Aorta (tissue), 5 donors: ENCODE measurements around the gene DEAF1. TPM values are rescaled to one million over a fixed set of nuclear protein-coding genes. Genes with fewer than 3 reads are reported as not detected.
A peak's percentile ranks its signal among the peaks of the same experiment; 100 is the strongest.

ENCODE experiments used
- ATAC-seq: fragments of 200-7000 bp; cut with Tn5 transposase; one replicate; pipeline ENCODE4 v1.9.1; 2022; ENCODE audit warnings: moderate library complexity; ENCODE audit not compliant: low FRiP score
- DNase-seq, 2 donors: peaks; one replicate each; pipeline ENCODE4 v3.0.0-alpha.2; 2020
- H3K27ac ChIP-seq, 2 donors: one replicate each; pipeline ENCODE4 v1.5.1; 2013; ENCODE audit warnings: low read length in 2 of 2, mild to moderate bottlenecking in 2 of 2, moderate library complexity in 2 of 2, control low read depth in 1 of 2, inconsistent platforms in 1 of 2, low read depth in 1 of 2
- H3K27me3 ChIP-seq, 2 donors: one replicate each; pipeline ENCODE4 v1.6.1; 2013; ENCODE audit warnings: control low read depth in 1 of 2, low read length in 1 of 2, mild to moderate bottlenecking in 1 of 2, moderate library complexity in 1 of 2; ENCODE audit not compliant: insufficient read depth in 2 of 2, control insufficient read depth in 1 of 2
- H3K36me3 ChIP-seq, 2 donors: one replicate each; pipeline ENCODE4 v1.6.1; 2013; ENCODE audit warnings: control low read depth in 1 of 2, low read length in 1 of 2, mild to moderate bottlenecking in 1 of 2; ENCODE audit not compliant: insufficient read depth in 2 of 2, control insufficient read depth in 1 of 2
- H3K4me1 ChIP-seq, 2 donors: one replicate each; pipeline ENCODE4 v1.6.1; 2013; ENCODE audit warnings: low read length in 2 of 2, control low read depth in 1 of 2, mild to moderate bottlenecking in 1 of 2, moderate library complexity in 1 of 2; ENCODE audit not compliant: insufficient read depth in 2 of 2, control insufficient read depth in 1 of 2
- H3K4me3 ChIP-seq, 2 donors: one replicate each; pipeline ENCODE4 v1.5.1; 2013; ENCODE audit warnings: low read length in 2 of 2, control low read depth in 1 of 2, mild to moderate bottlenecking in 1 of 2
- H3K9me3 ChIP-seq: one replicate; pipeline ENCODE4 v1.6.1; 2013; ENCODE audit warnings: mild to moderate bottlenecking, low read length; ENCODE audit not compliant: control insufficient read depth
- WGBS, 2 donors: extraction: QIAGEN DNeasy Blood & Tissue Kit; methylation state at CpG; one replicate each; pipeline ENCODE4 v1.1.7; 2013; 5-methylcytosine and 5-hydroxymethylcytosine counted together
- intact Hi-C, 2 donors: fragments of 100-400 bp; cut with DNase I; formaldehyde crosslinking; loops; one replicate each; pipeline versions ENCODE4 v1.14.2 to v1.15.0; 2022
- polyA plus RNA-seq, 2 donors: library from polyadenylated mRNA; stranded (reverse); fragments of 200-250 nt; gene quantifications; one replicate each; pipeline ENCODE4 v1.2.3, GENCODE V29; 2013
- total RNA-seq, 2 donors: library from RNA; stranded (reverse); fragmentation: NEBNext Ultra II Directional; extraction: Animal tissue kit (Norgen Biotek cat#: 25700); gene quantifications; one replicate each; pipeline ENCODE4 v1.2.1, GENCODE V29; 2021
- donor health status: healthy with polysubstance abuse.
- donor health status: Bipolar disorder and iron deficiency.
- donor health status: DM: no; HTN: no; CAD: no.
- donor health status: DM: no; HTN: no; CAD: no.
- donor health status: DM: yes; HTN: yes; CAD: no.

The DEAF1 gene
- total and polyA plus RNA-seq, 4 donors = 15.7 to 59.5 (median 42.6) TPM

DNA sequence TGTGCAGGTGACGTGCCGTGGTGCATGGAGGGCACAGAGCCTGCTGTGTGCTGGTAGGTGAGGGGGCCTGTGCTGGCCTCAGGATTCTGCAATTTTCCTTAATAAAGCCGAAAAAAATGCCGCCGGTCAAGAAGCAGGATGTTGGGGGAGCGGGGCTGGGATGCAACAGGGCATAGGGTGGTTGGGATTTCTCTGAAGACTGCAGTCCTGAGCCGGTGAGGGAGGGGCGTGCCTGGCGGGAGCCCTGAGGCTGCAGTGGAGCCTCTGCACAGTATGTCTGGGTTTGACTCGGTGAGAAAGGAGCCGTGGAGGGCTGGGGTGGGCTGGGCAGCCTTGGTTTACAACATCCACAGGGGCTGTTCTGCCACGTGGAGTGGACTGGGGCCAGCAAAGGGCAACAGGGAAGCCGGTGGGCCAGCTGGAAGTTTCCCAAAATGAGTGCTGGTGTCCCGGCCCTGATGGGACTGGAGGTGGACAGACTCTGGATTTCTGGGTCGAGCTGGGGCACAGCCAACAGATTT lies 71.6 kb downstream of the DEAF1 start:
- H3K27me3 ChIP-seq = no peaks in the 10 kb centered on the region
- H3K4me3 ChIP-seq = no peak overlapping the region
- ATAC-seq = no peak
- H3K27ac ChIP-seq = no peak overlapping the region
- intact Hi-C loops = no loop called here
- 81 to 84% methylated on average over 15 of the region's 15 CpGs for WGBS, 2 donors
- H3K36me3 ChIP-seq = no peaks in the 10 kb centered on the region
- no peak for DNase-seq
- no peaks in the 10 kb centered on the region for H3K4me1 ChIP-seq
- H3K9me3 ChIP-seq = no peaks in the 10 kb centered on the region

GRCh38 chr11:621838-622237 lies 73.2 kb downstream of the DEAF1 start:
- DNase-seq (no peak), ATAC-seq (no peak)
- intact Hi-C loops = no loop called here
- H3K4me3 ChIP-seq = no peak overlapping the region
- H3K36me3 ChIP-seq = no peaks in the 10 kb centered on the region
- H3K9me3 ChIP-seq = no peaks in the 10 kb centered on the region
- no peak overlapping the region for H3K27ac ChIP-seq
- H3K27me3 ChIP-seq = no peaks in the 10 kb centered on the region
- 86 to 91% methylated on average over 27 of the region's 27 CpGs for WGBS, 2 donors
- no peaks in the 10 kb centered on the region for H3K4me1 ChIP-seq

DNA sequence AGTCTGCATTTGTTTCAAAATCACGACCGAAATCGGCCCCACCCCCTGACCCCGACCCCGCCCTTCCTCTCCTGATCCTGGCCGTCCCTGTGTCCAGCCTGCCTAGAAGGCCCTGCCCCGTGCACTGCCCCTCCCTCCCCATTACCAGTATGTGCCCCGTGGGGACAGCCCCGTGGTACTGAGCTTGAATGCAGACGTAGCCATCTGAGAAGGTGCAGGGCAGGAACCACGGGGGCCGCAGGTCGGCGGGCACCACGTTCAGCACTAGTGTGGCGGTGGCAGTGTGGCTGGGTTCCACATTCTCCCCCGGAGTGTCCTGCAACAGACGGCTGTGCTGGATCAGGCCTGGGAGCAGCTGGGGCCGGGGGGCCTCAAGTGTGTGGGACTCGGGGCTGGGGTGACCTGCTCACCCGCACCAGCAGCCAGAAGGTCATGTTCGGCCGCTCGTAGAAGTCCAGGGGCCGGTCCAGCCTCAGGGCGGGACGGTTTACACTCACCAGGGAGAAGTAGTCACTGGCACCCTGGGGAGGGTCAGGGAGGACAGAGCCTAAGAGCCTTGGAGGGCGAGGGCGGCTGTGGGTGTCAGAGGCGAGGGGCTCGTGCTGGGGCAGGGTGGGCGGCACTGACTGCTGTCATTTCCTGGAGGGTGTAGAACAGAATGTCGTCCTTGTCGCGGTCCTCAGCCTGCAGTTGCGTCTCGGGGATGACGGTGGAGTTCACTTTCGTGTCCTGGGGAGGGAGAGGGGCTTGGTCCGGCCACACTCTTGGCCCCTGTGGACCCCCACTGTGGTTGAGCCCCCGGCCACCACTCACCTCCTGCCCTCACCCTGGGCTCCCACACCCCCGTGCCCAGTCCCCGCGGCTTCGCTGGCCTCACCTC lies 73.8 kb downstream of the DEAF1 start:
- WGBS, 2 donors = 80 to 82% methylated on average over 45 of the region's 45 CpGs
- no peak overlapping the region for H3K27ac ChIP-seq
- intact Hi-C loops = no loop called here
- DNase-seq (no peak), ATAC-seq (no peak)
- no peaks in the 10 kb centered on the region for H3K36me3 ChIP-seq
- no peaks in the 10 kb centered on the region for H3K9me3 ChIP-seq
- no peaks in the 10 kb centered on the region for H3K4me1 ChIP-seq
- H3K27me3 ChIP-seq = no peaks in the 10 kb centered on the region
- H3K4me3 ChIP-seq = no peak overlapping the region

DNA sequence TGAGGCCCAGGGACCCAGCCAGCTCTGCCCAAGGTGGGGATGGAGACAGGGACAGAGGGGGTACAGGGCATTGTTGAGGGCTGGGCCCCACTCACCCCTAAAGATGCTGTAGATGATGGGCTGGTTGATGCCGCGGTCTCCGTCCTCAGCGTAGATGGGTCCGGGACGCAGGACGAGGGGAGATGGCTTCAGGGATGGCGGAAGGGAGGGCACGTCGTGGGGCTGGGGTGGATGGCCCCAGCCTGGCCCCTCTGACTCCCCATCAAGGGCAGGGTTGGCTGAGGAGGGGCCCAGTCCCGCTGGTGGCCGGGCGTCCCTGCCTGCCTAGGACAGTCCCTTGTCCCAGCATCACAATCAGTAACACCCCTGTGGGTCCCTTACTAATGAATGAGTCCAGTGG lies 74.8 kb downstream of the DEAF1 start:
- intact Hi-C loops = no loop called here
- H3K4me3 ChIP-seq = no peak overlapping the region
- ATAC-seq (no peak), DNase-seq (no peak)
- no peaks in the 10 kb centered on the region for H3K4me1 ChIP-seq
- no peaks in the 10 kb centered on the region for H3K9me3 ChIP-seq
- no peaks in the 10 kb centered on the region for H3K36me3 ChIP-seq
- no peak overlapping the region for H3K27ac ChIP-seq
- WGBS, 2 donors = 96 to 97% methylated on average over 13 of the region's 13 CpGs
- no peaks in the 10 kb centered on the region for H3K27me3 ChIP-seq

- Histone ChIP-seq H3K9me3 (no peaks in the 10 kb centered on the region), H3K4me3 (no peak overlapping the region), H3K27ac (no peak overlapping the region), H3K4me1 (no peaks in the 10 kb centered on the region), H3K36me3 (no peaks in the 10 kb centered on the region), H3K27me3 (no peaks in the 10 kb centered on the region)
- 94 to 95% methylated on average over 18 to 22 of the region's 22 CpGs for WGBS, 2 donors
- no peak for ATAC-seq
- intact Hi-C loops = no loop called here
- DNase-seq = no peak
Measured at GRCh38 chr11:619628-620050, 75.4 kb downstream of the DEAF1 start.

GRCh38 chr11:618856-619627 lies 76.0 kb downstream of the DEAF1 start:
- ATAC-seq = no peak
- WGBS, 2 donors = 92% methylated on average over 24 of the region's 24 CpGs
- no peak for DNase-seq
- Histone ChIP-seq H3K36me3 (no peaks in the 10 kb centered on the region), H3K27me3 (no peaks in the 10 kb centered on the region), H3K9me3 (no peaks in the 10 kb centered on the region), H3K4me1 (no peaks in the 10 kb centered on the region), H3K4me3 (no peak overlapping the region), H3K27ac (no peak overlapping the region)
- intact Hi-C loops = no loop called here

GRCh38 chr11:617912-618682 lies 76.9 kb downstream of the DEAF1 start:
- H3K36me3 ChIP-seq = no peaks in the 10 kb centered on the region
- no peak for ATAC-seq

GRCh38 chr11:617199-617911 lies 77.7 kb downstream of the DEAF1 start:
- H3K9me3 ChIP-seq = no peaks in the 10 kb centered on the region
- WGBS, 2 donors = 93 to 95% methylated on average over 55 to 57 of the region's 57 CpGs
- DNase-seq = peak in 1 of 2 donors; percentile 57
- H3K27ac ChIP-seq = no peak overlapping the region
- no peak for ATAC-seq
- H3K4me1 ChIP-seq = no peaks in the 10 kb centered on the region
- intact Hi-C loops = no loop called here
- no peaks in the 10 kb centered on the region for H3K36me3 ChIP-seq
- no peak overlapping the region for H3K4me3 ChIP-seq
- H3K27me3 ChIP-seq = no peaks in the 10 kb centered on the region

More at GRCh38 chr11:617912-618682, 76.9 kb downstream of the DEAF1 start:
- intact Hi-C loops = no loop called here
- DNase-seq = no peak
- Histone ChIP-seq H3K4me3 (no peak overlapping the region), H3K27me3 (no peaks in the 10 kb centered on the region), H3K4me1 (no peaks in the 10 kb centered on the region), H3K9me3 (no peaks in the 10 kb centered on the region), H3K27ac (no peak overlapping the region)
- WGBS, 2 donors = 94% methylated on average over 25 of the region's 25 CpGs
